Epithelial cell of esophagus (primary cell): ENCODE measurements around the gene ZNF280A.

Experiments used
- DNase-seq: peaks from one replicate; pipeline ENCODE4 v3.0.0; 2010; ENCODE audit warnings: low read depth
- H3K4me3 ChIP-seq: 2 replicates; pipeline ENCODE4 v1.5.1; 2011; ENCODE audit warnings: mild to moderate bottlenecking, low read length, control low read depth
- TF ChIP-seq, protein P1 (sequence below): IDR thresholded peaks from 2 replicates; pipeline ENCODE4 v1.5.1; 2011; ENCODE audit warnings: low read depth, mild to moderate bottlenecking, low read length, control low read depth, inconsistent platforms; ENCODE audit not compliant: insufficient read depth; ENCODE audit errors: missing control alignments

Gene ZNF280A

GRCh38 chr22:22550789-22551434 is 30.8 kb upstream of the ZNF280A start:
- DNase-seq: no peak
- TF ChIP-seq, protein P1, sequence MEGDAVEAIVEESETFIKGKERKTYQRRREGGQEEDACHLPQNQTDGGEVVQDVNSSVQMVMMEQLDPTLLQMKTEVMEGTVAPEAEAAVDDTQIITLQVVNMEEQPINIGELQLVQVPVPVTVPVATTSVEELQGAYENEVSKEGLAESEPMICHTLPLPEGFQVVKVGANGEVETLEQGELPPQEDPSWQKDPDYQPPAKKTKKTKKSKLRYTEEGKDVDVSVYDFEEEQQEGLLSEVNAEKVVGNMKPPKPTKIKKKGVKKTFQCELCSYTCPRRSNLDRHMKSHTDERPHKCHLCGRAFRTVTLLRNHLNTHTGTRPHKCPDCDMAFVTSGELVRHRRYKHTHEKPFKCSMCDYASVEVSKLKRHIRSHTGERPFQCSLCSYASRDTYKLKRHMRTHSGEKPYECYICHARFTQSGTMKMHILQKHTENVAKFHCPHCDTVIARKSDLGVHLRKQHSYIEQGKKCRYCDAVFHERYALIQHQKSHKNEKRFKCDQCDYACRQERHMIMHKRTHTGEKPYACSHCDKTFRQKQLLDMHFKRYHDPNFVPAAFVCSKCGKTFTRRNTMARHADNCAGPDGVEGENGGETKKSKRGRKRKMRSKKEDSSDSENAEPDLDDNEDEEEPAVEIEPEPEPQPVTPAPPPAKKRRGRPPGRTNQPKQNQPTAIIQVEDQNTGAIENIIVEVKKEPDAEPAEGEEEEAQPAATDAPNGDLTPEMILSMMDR: no peak
- H3K4me3 ChIP-seq: no peak overlapping the region

- DNase-seq: no peak
Observed at GRCh38 chr22:22548910-22549309, 28.8 kb upstream of the ZNF280A start.

DNA sequence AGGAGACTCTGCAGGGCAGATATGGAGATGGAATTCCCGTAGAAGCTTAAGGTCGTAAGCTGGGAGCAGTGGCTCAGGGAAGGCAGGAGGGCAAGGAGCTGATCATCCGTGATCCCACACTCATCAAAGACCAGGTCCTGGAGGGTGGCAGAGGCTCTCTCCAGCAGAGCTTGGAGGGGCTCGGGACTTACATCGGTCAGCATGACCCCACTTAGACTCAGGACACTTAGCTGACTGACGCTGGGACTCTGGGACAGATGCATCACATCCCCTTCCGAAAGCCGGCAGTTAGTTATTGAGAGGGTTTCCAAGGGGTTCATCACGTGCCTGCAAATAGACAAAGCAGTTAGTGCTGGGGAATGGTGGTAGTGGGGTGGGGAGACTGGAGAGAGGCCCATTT is 28.2 kb upstream of the ZNF280A start:
- DNase-seq: no peak
- TF ChIP-seq, protein P1: no peak
- H3K4me3 ChIP-seq: no peak overlapping the region

More at GRCh38 chr22:22548910-22549309, 28.8 kb upstream of the ZNF280A start:
- H3K4me3 ChIP-seq: no peak overlapping the region
- TF ChIP-seq, protein P1: no peak

DNA sequence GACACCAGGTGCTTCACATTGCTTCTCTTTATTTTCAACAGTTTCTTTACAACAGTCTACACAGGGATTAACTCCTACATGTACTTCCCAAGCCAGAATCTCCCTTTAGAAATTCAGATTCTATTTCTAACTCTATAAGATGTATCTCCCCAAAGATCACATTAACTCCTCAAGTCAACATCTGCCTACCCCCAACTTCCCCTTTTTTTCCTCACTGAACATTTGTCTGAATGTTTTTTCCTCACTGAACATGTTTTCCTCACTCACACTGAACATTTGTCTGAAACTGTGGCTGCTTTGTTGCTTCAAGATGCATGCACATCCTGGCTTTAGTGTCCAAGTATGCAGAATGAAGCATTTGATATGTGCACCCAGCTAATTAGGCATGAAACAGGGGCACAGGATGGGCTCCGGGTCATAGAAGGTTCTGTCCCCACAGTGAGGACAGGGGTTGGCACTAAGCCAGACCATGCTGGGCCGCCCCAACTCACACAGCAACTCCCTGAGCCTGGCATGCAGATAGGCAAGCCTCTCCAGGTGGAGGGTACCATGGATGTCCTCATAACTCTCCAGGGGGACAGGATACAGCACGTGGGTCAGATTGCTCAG is 27.7 kb upstream of the ZNF280A start:
- TF ChIP-seq, protein P1: no peak
- H3K4me3 ChIP-seq: no peak overlapping the region
- no peak for DNase-seq

DNA sequence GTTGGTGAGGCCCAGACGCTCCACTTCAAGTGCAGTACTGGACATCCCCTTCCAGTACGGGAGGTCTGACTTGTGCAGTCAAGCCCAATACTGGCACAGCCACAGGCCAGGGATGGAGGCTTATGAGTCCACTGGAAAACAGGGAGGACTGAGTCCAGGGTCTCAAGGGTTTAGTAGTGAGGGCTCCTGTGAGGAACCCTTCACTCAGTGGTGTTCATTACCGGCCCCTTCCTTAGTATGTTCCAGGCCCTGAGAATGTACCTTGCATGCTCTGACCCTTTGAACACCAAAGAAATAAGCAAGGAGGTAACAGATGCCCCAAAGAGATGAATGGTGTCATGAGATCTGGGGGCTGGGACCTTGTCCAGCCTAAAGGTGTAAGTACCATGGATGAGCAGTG is 27.2 kb upstream of the ZNF280A start:
- H3K4me3 ChIP-seq: no peak overlapping the region
- DNase-seq: no peak
- TF ChIP-seq, protein P1: no peak

DNA sequence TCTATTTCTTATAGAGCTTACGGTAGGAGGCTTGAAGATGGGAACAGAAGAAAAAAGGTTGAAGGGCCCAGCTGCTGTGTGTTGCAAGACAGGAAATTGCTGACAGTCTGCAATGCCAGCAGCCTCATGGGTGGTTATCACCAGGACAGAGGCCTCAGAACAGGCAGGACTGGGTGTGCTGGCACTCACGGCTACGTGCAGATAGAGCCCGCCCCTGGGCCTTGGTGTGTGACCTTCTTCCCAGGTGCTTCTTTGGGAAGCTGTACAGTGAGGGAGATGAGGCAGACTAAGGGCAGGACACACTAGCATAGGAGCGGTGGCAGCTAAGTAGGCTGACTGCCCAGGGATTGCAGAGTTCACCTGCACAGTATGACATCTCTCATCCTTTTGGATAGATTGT is 26.4 kb upstream of the ZNF280A start:
- TF ChIP-seq, protein P1: no peak
- no peak overlapping the region for H3K4me3 ChIP-seq
- peak; percentile 5 for DNase-seq

DNA sequence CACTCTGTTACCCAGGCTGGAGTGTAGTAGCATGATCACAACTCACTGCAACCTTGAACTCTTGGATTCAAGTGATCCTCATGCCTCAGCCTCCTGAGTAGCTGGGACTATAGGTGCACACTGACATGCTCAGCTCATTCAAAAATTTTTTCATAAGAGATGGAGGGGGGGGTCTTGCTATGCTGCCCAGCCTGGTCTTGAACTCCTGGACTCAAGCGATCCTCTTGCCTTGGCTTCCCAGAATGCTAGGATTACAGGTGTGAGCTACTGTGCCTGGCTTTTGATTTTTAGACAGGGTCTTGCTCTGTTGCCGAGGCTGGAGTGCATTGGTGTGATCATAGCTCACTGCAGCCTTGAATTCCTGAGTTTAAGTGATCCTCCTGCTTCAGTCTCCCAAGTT is 25.0 kb upstream of the ZNF280A start:
- no peak for DNase-seq
- H3K4me3 ChIP-seq: no peak overlapping the region
- TF ChIP-seq, protein P1: no peak
